ENCODE results near the gene VSIG2.

The VSIG2 gene

DNA sequence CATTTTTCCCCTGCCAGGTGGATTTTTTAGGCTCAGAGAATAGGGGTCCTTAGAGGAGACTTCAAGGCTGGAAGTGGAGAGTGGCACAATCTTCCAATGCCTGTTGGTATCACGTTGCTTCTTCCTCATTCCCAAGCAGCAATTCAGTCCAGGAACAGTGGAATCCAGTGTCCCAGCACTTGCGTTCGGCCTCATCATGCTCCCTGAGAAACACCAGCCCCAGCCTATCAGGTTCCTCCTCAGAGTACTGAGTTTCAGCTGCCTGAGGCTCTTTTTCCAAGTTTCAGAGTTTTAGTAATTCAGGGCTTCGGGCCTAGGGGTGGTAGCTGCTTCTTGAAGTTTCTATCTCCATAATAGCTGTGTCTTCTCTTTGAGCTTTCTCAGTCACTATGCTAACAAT lies 44.2 kb downstream of the VSIG2 start:
- CTCF ChIA-PET, result interaction anchor here (1.0 kb wide), 1 partner anchor 29 kb away, joined by 3 read pairs; no protein-coding TSS in a partner anchor
- DNase-seq (ENCODE audit: extremely low spot score), result no peak
- POLR2A ChIA-PET, result no interaction called here
- TF ChIP-seq, protein P1, sequence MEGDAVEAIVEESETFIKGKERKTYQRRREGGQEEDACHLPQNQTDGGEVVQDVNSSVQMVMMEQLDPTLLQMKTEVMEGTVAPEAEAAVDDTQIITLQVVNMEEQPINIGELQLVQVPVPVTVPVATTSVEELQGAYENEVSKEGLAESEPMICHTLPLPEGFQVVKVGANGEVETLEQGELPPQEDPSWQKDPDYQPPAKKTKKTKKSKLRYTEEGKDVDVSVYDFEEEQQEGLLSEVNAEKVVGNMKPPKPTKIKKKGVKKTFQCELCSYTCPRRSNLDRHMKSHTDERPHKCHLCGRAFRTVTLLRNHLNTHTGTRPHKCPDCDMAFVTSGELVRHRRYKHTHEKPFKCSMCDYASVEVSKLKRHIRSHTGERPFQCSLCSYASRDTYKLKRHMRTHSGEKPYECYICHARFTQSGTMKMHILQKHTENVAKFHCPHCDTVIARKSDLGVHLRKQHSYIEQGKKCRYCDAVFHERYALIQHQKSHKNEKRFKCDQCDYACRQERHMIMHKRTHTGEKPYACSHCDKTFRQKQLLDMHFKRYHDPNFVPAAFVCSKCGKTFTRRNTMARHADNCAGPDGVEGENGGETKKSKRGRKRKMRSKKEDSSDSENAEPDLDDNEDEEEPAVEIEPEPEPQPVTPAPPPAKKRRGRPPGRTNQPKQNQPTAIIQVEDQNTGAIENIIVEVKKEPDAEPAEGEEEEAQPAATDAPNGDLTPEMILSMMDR (IDR thresholded peaks at IDR 0.05; ENCODE audit: control extremely low read depth, extremely low read depth, low read depth, missing control alignments), result no peak

DNA sequence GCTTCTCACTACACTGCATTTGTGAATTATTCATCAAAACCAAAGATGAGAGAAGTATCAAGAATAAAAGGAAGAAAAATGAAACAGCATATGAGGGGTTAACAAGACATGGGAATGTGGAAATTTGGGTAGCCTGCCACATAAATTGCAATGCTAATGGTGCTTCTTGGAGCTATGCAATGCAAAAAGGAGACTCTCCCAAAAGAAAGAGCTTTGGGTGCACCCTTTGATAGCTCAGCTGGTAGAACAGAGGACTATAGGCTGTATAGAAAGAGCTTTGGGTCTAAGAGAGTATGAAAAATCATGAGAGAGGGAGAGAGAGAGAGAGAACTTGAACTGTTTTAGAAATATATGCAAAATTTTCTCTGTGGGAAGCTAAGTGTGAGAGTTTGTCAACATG lies 52.0 kb downstream of the VSIG2 start:
- POLR2A ChIA-PET, result no interaction called here
- CTCF ChIA-PET, result interaction anchor here (1.2 to 1.7 kb wide), 3 partner anchors 9 to 94 kb away, joined by 3 to 5 read pairs (median 5); no protein-coding TSS in a partner anchor
- no peak for DNase-seq (ENCODE audit: extremely low spot score)
- TF ChIP-seq, protein P1 (IDR thresholded peaks at IDR 0.05; ENCODE audit: control extremely low read depth, extremely low read depth, low read depth, missing control alignments), result no peak

DNA sequence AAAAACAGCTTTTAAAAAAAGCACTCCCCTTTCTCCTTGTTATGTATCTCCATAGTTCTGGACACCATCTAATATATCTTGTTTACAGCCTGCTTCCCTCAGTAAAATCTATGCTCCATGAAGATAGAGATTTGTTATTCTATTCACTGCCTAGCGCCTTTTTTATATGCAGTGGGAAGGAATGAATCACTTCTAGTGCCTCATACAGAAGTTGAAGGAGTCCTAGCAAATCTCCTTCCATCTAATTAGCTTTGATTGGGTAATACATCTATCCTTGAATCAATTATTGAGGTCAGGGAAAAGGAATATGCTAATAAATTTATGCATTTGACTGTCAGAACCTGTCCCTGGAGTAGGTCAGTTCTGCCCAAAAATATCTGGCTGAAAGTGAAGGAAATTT lies 52.5 kb downstream of the VSIG2 start:
- ChIA-PET POLR2A (no interaction called here), CTCF (interaction anchor here (1.4 to 1.7 kb wide), 2 partner anchors 10 to 94 kb away, joined by 3 to 5 read pairs; no protein-coding TSS in a partner anchor)
- TF ChIP-seq, protein P1 (IDR thresholded peaks at IDR 0.05; ENCODE audit: control extremely low read depth, extremely low read depth, low read depth, missing control alignments), result no peak
- no peak for DNase-seq (ENCODE audit: extremely low spot score)

Data from GM10248 (cell line).